Measurements from ENCODE around the gene POP7. TPM values are rescaled to one million over a fixed set of nuclear protein-coding genes. Genes with fewer than 3 reads are reported as not detected.
"Not testable (repeated sequence)": the region's sequence is repeated elsewhere in the genome, so short reads cannot be mapped to it uniquely, and the experiment has no call there.

POP7 gene
- total and polyA plus RNA-seq, 3 donors from 2014 or later: 21.6 to 39.4 (median 33.6) TPM

DNA sequence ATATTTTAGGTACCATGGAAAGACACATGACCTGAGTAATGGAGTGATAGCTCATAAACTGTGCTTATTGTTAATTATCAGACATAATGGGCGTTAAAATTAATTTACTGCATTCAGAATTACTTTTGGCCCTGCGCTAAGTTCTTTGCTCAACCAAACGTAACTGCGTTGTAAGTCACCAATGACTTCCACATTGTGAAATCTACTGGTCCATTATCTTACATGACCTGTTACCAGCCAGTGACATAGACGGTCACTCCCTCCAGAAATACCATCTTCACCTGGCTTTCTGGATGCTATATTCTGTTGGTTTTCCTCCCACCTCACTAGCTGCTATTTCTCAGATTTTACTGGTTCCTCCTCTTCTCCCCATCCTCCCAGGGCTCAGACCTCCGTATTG, 6.9 kb upstream of the POP7 start:
- Histone ChIP-seq H3K4me3 (no peak overlapping the region), H3K27me3 (no peaks in the 10 kb centered on the region), H3K36me3 (ENCODE audit: low read depth, missing control alignments) (no peaks in the 10 kb centered on the region), H3K27ac (no peak overlapping the region), H3K4me1 (peaks cover 6% of the 10 kb centered on the region), H3K9me3 (no peaks in the 10 kb centered on the region)
- WGBS, 2 donors: 68 to 73% methylated on average over 5 to 6 of the region's 6 CpGs
- DNase-seq: no peak
- intact Hi-C loops (cut with DNase I; ENCODE audit: low total_unique reads): no loop called here
- TF ChIP-seq, protein P1, sequence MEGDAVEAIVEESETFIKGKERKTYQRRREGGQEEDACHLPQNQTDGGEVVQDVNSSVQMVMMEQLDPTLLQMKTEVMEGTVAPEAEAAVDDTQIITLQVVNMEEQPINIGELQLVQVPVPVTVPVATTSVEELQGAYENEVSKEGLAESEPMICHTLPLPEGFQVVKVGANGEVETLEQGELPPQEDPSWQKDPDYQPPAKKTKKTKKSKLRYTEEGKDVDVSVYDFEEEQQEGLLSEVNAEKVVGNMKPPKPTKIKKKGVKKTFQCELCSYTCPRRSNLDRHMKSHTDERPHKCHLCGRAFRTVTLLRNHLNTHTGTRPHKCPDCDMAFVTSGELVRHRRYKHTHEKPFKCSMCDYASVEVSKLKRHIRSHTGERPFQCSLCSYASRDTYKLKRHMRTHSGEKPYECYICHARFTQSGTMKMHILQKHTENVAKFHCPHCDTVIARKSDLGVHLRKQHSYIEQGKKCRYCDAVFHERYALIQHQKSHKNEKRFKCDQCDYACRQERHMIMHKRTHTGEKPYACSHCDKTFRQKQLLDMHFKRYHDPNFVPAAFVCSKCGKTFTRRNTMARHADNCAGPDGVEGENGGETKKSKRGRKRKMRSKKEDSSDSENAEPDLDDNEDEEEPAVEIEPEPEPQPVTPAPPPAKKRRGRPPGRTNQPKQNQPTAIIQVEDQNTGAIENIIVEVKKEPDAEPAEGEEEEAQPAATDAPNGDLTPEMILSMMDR (IDR thresholded peaks at IDR 0.05): no peak
- TF ChIP-seq POLR2A (IDR thresholded peaks at IDR 0.05): no peak

DNA sequence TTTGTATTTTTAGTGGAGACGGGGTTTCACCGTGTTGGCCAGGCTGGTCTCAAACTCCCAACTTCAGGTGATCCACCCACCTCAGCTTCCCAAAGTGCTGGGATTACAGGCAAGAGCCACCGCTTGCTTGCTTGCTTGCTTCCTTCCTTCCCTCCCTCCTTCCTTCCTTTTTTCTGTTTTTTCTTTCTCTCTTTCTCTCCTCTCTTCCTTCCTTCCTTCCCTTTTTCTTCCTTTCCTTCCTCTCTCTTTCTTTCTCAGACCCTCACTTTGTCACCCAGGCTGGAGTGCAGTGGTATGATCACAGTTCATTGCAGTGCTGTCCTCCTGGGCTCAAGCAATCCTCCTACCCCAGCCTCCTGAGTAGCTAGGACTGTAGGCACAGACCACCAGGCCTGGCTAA, 4.8 kb upstream of the POP7 start:
- H3K4me3 ChIP-seq; intact Hi-C loops (cut with DNase I; ENCODE audit: low total_unique reads); H3K4me1 ChIP-seq: not testable (repeated sequence)

DNA sequence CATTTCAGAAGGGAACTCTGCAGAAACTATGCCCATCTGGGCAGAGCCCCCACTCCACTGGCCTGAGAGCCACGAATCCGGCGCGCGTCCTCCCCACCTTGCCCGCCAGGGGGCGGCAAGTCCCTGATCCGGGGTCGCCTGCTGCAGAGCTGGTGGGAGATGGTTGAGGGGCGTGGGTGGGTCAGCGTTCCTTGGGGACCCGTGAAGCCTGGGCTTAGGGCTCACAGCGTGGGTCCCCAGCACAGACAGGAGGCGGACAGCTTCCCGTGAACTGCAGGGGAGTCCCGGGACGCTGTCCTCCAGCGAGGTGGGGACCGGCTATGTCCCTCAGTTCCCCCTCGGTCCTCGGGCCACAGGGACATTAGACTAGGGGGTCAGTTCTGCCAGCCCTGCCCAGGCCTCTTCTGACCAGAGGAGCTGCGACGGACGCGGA, 585 bp upstream of the POP7 start:
- Histone ChIP-seq H3K4me3 (peak overlapping the region; percentile 75 to 77), H3K4me1 (peaks cover 7% of the 10 kb centered on the region), H3K9me3 (no peaks in the 10 kb centered on the region), H3K27me3 (no peaks in the 10 kb centered on the region), H3K27ac (peak overlapping the region; percentile 83 to 90), H3K36me3 (ENCODE audit: low read depth, missing control alignments) (no peaks in the 10 kb centered on the region)
- TF ChIP-seq POLR2A (IDR thresholded peaks at IDR 0.05): no peak
- TF ChIP-seq, protein P1 (IDR thresholded peaks at IDR 0.05): peak; percentile 91 to 92 (median 92)
- intact Hi-C loops (cut with DNase I; ENCODE audit: low total_unique reads): loop anchor here (5.0 kb wide), 1 partner anchor 147 kb away; the partner anchor contains the start of gene SLC12A9
- WGBS, 2 donors: 0% methylated on average over 5 to 20 of the region's 25 CpGs
- DNase-seq: peak; percentile 84

More for the DNA sequence above, 4.8 kb upstream of the POP7 start:
- H3K36me3 ChIP-seq (ENCODE audit: low read depth, missing control alignments); DNase-seq; H3K9me3 ChIP-seq; H3K27me3 ChIP-seq; H3K27ac ChIP-seq: not testable (repeated sequence)
- WGBS, 2 donors: 77 to 80% methylated on average over 3 of the region's 3 CpGs

DNA sequence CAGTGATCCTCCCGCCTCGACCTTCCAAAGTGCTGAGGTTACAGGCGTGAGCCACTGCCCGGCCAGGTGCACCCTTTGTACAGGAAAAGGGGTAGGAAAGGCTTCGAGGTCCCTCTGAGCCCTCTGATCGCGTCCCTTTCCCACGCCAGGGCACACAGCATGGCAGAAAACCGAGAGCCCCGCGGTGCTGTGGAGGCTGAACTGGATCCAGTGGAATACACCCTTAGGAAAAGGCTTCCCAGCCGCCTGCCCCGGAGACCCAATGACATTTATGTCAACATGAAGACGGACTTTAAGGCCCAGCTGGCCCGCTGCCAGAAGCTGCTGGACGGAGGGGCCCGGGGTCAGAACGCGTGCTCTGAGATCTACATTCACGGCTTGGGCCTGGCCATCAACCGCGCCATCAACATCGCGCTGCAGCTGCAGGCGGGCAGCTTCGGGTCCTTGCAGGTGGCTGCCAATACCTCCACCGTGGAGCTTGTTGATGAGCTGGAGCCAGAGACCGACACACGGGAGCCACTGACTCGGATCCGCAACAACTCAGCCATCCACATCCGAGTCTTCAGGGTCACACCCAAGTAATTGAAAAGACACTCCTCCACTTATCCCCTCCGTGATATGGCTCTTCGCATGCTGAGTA, 871 bp downstream of the POP7 start:
- no peaks in the 10 kb centered on the region for H3K36me3 ChIP-seq (ENCODE audit: low read depth, missing control alignments)
- H3K4me3 ChIP-seq: peak overlapping the region; percentile 75 to 77
- WGBS, 2 donors: 13 to 15% methylated on average over 26 to 34 of the region's 34 CpGs
- intact Hi-C loops (cut with DNase I; ENCODE audit: low total_unique reads): loop anchor here (5.0 kb wide), 1 partner anchor 146 kb away; the partner anchor contains the start of gene SLC12A9
- H3K9me3 ChIP-seq: no peaks in the 10 kb centered on the region
- H3K27ac ChIP-seq: peak overlapping the region in 1 of 2 donors; percentile 90
- no peak for DNase-seq
- TF ChIP-seq POLR2A (IDR thresholded peaks at IDR 0.05): no peak
- TF ChIP-seq, protein P1 (IDR thresholded peaks at IDR 0.05): no peak
- no peaks in the 10 kb centered on the region for H3K27me3 ChIP-seq
- peaks cover 7% of the 10 kb centered on the region for H3K4me1 ChIP-seq

DNA sequence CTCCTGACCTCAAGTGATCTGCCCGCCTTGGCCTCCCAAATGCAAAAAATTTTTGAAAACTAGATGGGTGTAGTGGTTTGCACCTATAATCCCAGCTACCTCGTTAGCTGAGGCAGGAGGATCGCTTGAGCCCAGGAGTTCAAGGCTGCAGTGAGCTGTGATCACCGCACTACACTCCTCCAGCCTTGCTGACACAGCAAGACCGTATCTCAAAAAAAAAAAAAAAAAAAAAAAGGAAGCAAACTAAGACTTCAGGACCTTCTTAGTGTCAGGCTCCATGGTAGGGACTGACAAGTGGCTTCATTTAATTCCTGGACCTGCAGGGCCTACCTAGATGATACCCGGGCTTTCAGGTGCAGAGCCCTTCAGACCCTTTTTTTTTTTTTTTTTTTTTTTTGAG, 2.5 kb downstream of the POP7 start:
- H3K36me3 ChIP-seq (ENCODE audit: low read depth, missing control alignments): no peaks in the 10 kb centered on the region
- H3K27ac ChIP-seq: no peak overlapping the region
- intact Hi-C loops (cut with DNase I; ENCODE audit: low total_unique reads): loop anchor here (5.0 kb wide), 1 partner anchor 144 kb away; the partner anchor contains the start of gene SLC12A9
- no peak overlapping the region for H3K4me3 ChIP-seq
- DNase-seq: no peak
- peaks cover 7% of the 10 kb centered on the region for H3K4me1 ChIP-seq
- no peaks in the 10 kb centered on the region for H3K9me3 ChIP-seq
- 59 to 72% methylated on average over 6 of the region's 6 CpGs for WGBS, 2 donors
- TF ChIP-seq, protein P1 (IDR thresholded peaks at IDR 0.05): no peak
- no peak for TF ChIP-seq POLR2A (IDR thresholded peaks at IDR 0.05)
- H3K27me3 ChIP-seq: no peaks in the 10 kb centered on the region
